GM12891 (cell line): ENCODE data around the gene AFAP1L2.

Experiments used
- POLR2A ChIP-seq: IDR thresholded peaks from 2 replicates; pipeline ENCODE4 v1.6.1; 2011; ENCODE audit warnings: low read depth, low read length, control low read depth
- POLR2AphosphoS5 ChIP-seq: IDR thresholded peaks from 2 replicates; pipeline ENCODE4 v1.6.1; 2011; ENCODE audit warnings: low read depth, low read length, control low read depth
- SPI1 ChIP-seq: IDR thresholded peaks from 2 replicates; pipeline ENCODE4 v1.6.1; 2011; ENCODE audit warnings: low read depth, low read length, control low read depth
- TAF1 ChIP-seq: IDR thresholded peaks from 2 replicates; pipeline ENCODE4 v1.6.1; 2011; ENCODE audit warnings: low read depth, low read length, control low read depth

- TF ChIP-seq POLR2A (no peak), POLR2AphosphoS5 (no peak), TAF1 (no peak), SPI1 (no peak)
Measured at GRCh38 chr10:114347241-114347640, 57.1 kb downstream of the AFAP1L2 start.
